CD4-positive, alpha-beta T cell (primary cell): ENCODE results near the gene RALGAPA1. TPM values are rescaled to one million over a fixed set of nuclear protein-coding genes. Genes with fewer than 3 reads are reported as not detected.

Experiments used
- ATAC-seq: fragments of 200-7000 bp; cut with Tn5 transposase; one replicate; pipeline ENCODE4 v1.10.0; 2022; ENCODE audit warnings: mild to moderate bottlenecking; ENCODE audit not compliant: poor library complexity
- CTCF ChIA-PET: fragments of 350-600 bp; sonication (Branson Sonifier 250); formaldehyde crosslinking; loops from one replicate; lab custom pipeline; 2021; ENCODE audit warnings: antibody characterized with exemption, inconsistent platforms; lab: Charles Lee
- POLR2A ChIA-PET: fragments of 350-600 bp; sonication (Branson Sonifier 250); formaldehyde crosslinking; loops from one replicate; lab custom pipeline; 2021; ENCODE audit warnings: antibody characterized with exemption, inconsistent platforms; lab: Charles Lee
- DNase-seq, 14 experiments: peaks; one replicate each; pipeline ENCODE4 v3.0.0-alpha.2; 2013 to 2020; ENCODE audit warnings: mixed read lengths in 2 of 14
- H3K27ac ChIP-seq, 2 donors: one replicate each; pipeline versions ENCODE4 v1.5.1 to v1.7.0; 2013; ENCODE audit warnings: low read length in 2 of 2, low read depth in 1 of 2, mild to moderate bottlenecking in 1 of 2
- H3K27me3 ChIP-seq, 2 experiments: 1 replicate in 1 of 2; 2 replicates in 1 of 2; pipeline versions ENCODE4 v1.6.1 to v1.7.0; 2013; ENCODE audit warnings: low read length in 2 of 2, control low read depth in 1 of 2, mild to moderate bottlenecking in 1 of 2, moderate library complexity in 1 of 2; ENCODE audit not compliant: insufficient read depth in 2 of 2, control insufficient read depth in 1 of 2
- H3K36me3 ChIP-seq: one replicate; pipeline ENCODE4 v1.6.1; 2013; ENCODE audit warnings: low read length, control low read depth; ENCODE audit not compliant: insufficient read depth
- H3K4me1 ChIP-seq: one replicate; pipeline ENCODE4 v1.6.1; 2013; ENCODE audit warnings: low read length, control low read depth; ENCODE audit not compliant: insufficient read depth
- H3K4me3 ChIP-seq: one replicate; pipeline ENCODE4 v1.5.1; 2013; ENCODE audit warnings: mild to moderate bottlenecking, low read length, moderate library complexity
- H3K9me3 ChIP-seq, 2 experiments: 1 replicate in 1 of 2; 2 replicates in 1 of 2; pipeline versions ENCODE4 v1.6.1 to v1.7.0; 2013; ENCODE audit warnings: low read length in 2 of 2, mild to moderate bottlenecking in 2 of 2, control low read depth in 1 of 2, moderate library complexity in 1 of 2; ENCODE audit not compliant: control insufficient read depth in 1 of 2, insufficient read depth in 1 of 2
- H3K27ac Mint-ChIP-seq: one replicate; pipeline ENCODE4 v1.8.0; 2020; ENCODE audit warnings: mixed read lengths
- H3K27me3 Mint-ChIP-seq: one replicate; pipeline ENCODE4 v1.8.0; 2021; ENCODE audit warnings: mixed read lengths
- H3K36me3 Mint-ChIP-seq: one replicate; pipeline ENCODE4 v1.8.0; 2021; ENCODE audit warnings: low read depth, mixed read lengths
- H3K4me1 Mint-ChIP-seq: one replicate; pipeline ENCODE4 v1.8.0; 2021; ENCODE audit warnings: low read depth, mixed read lengths
- H3K4me3 Mint-ChIP-seq: one replicate; pipeline ENCODE4 v1.8.0; 2020; ENCODE audit warnings: mild to moderate bottlenecking, mixed read lengths
- H3K9me3 Mint-ChIP-seq: one replicate; pipeline ENCODE4 v1.8.0; 2020; ENCODE audit warnings: mixed read lengths
- CTCF ChIP-seq: fragments of 200-600 bp; IDR thresholded peaks from one replicate; pipeline ENCODE4 v1.8.0; 2022; ENCODE audit warnings: antibody characterized with exemption, mild to moderate bottlenecking
- intact Hi-C, 2 experiments: fragments of 100-400 bp; cut with DNase I in 1 of 2; cut with micrococcal nuclease in 1 of 2; formaldehyde crosslinking; loops; one replicate each; pipeline versions ENCODE4 v1.15.1 to v1.9.0; 2023 to 2025; cut with DNase I, micrococcal nuclease
- total RNA-seq, 174 experiments: library from RNA in 2 of 174; stranded (reverse) in 2 of 174; gene quantifications; one replicate each; pipeline ENCODE4 v1.2.3 and lab custom pipeline; 2021 to 2026

RALGAPA1 gene
- total RNA-seq, 2 experiments from 2014 or later = 72.0 to 75.5 TPM

GRCh38 chr14:35750202-35750904 is 58.7 kb downstream of the RALGAPA1 start:
- H3K27me3 ChIP-seq = no peaks in the 10 kb centered on the region
- Mint-ChIP-seq H3K4me3 (no peak overlapping the region), H3K27me3 (no peaks in the 10 kb centered on the region), H3K4me1 (no peaks in the 10 kb centered on the region), H3K9me3 (no peaks in the 10 kb centered on the region), H3K27ac (no peak overlapping the region), H3K36me3 (peaks cover 81% of the 10 kb centered on the region)
- ATAC-seq = no peak
- CTCF ChIA-PET = no interaction called here
- H3K4me1 ChIP-seq = no peaks in the 10 kb centered on the region
- DNase-seq = no peak
- no peak overlapping the region for H3K4me3 ChIP-seq
- intact Hi-C loops = no loop called here
- TF ChIP-seq CTCF = no peak
- POLR2A ChIA-PET = no interaction called here
- no peak overlapping the region for H3K27ac ChIP-seq
- no peaks in the 10 kb centered on the region for H3K9me3 ChIP-seq
- H3K36me3 ChIP-seq = peaks cover 42% of the 10 kb centered on the region

GRCh38 chr14:35747379-35747778 is 61.7 kb downstream of the RALGAPA1 start:
- H3K27ac Mint-ChIP-seq = no peak overlapping the region
- H3K36me3 Mint-ChIP-seq = peaks cover 73% of the 10 kb centered on the region

DNA sequence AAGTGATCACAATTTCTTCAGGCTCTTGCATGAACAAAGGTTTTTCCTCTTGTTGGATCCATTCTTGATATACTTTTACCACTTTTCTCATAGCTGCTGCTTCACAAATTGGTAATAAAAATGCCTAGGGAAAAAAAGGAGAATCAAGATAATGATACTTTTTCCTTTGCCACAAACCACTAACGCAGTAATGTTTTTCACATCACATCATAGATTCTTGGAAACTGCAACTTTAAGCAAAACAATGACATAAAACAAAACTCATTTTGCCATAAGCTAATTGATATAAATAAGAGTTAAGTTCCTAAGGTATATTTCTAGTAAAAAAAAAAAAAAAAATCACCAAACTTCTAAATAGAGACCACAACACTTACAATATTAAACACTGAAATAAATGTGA is 66.7 kb downstream of the RALGAPA1 start:
- intact Hi-C loops = no loop called here
- ChIA-PET POLR2A (no interaction called here), CTCF (interaction anchor here (1.0 to 1.2 kb wide), 2 partner anchors 14 to 54 kb away, joined by 3 read pairs; no protein-coding TSS in a partner anchor)
- H3K27me3 ChIP-seq = no peaks in the 10 kb centered on the region
- H3K36me3 ChIP-seq = peaks cover 23% of the 10 kb centered on the region
- no peak overlapping the region for H3K27ac ChIP-seq
- H3K4me3 ChIP-seq = no peak overlapping the region
- H3K36me3 Mint-ChIP-seq = peaks cover 73% of the 10 kb centered on the region
- no peaks in the 10 kb centered on the region for H3K9me3 ChIP-seq
- H3K27ac Mint-ChIP-seq = no peak overlapping the region
- H3K4me1 ChIP-seq = no peaks in the 10 kb centered on the region
- H3K9me3 Mint-ChIP-seq = no peaks in the 10 kb centered on the region
- TF ChIP-seq CTCF = no peak
- no peak overlapping the region for H3K4me3 Mint-ChIP-seq
- DNase-seq (no peak), ATAC-seq (no peak)
- H3K4me1 Mint-ChIP-seq = no peaks in the 10 kb centered on the region
- no peaks in the 10 kb centered on the region for H3K27me3 Mint-ChIP-seq

More at GRCh38 chr14:35747379-35747778, 61.7 kb downstream of the RALGAPA1 start:
- Histone ChIP-seq H3K4me1 (no peaks in the 10 kb centered on the region), H3K4me3 (no peak overlapping the region), H3K36me3 (peaks cover 29% of the 10 kb centered on the region), H3K27me3 (no peaks in the 10 kb centered on the region), H3K27ac (no peak overlapping the region), H3K9me3 (no peaks in the 10 kb centered on the region)
- ChIA-PET CTCF (interaction anchor here (1.3 kb wide), 1 partner anchor 10 kb away, joined by 4 read pairs; no protein-coding TSS in a partner anchor), POLR2A (no interaction called here)
- H3K9me3 Mint-ChIP-seq = no peaks in the 10 kb centered on the region
- ATAC-seq (no peak), DNase-seq (no peak)
- no peaks in the 10 kb centered on the region for H3K27me3 Mint-ChIP-seq
- no peaks in the 10 kb centered on the region for H3K4me1 Mint-ChIP-seq
- H3K4me3 Mint-ChIP-seq = no peak overlapping the region
- intact Hi-C loops = no loop called here
- TF ChIP-seq CTCF = no peak
